Neural crest cell (in vitro differentiated cells): Measurements from ENCODE around the gene LGALS14. TPM values are rescaled to one million over a fixed set of nuclear protein-coding genes. Genes with fewer than 3 reads are reported as not detected.

Experiments used
- DNase-seq: peaks from one replicate; pipeline ENCODE4 v3.0.0; 2021; ENCODE audit warnings: low read depth, mixed read lengths, low spot score
- H3K27ac Mint-ChIP-seq: one replicate; pipeline ENCODE4 v1.8.0; 2021; ENCODE audit warnings: mild to moderate bottlenecking, mixed read lengths; ENCODE audit not compliant: unreplicated experiment
- H3K27me3 Mint-ChIP-seq: 2 replicates; pipeline ENCODE4 v1.8.0; 2021; ENCODE audit warnings: low read depth, mild to moderate bottlenecking, mixed read lengths
- H3K36me3 Mint-ChIP-seq: 2 replicates; pipeline ENCODE4 v1.8.0; 2021; ENCODE audit warnings: low read depth, mild to moderate bottlenecking, mixed read lengths
- H3K4me1 Mint-ChIP-seq: 2 replicates; pipeline ENCODE4 v1.8.0; 2021; ENCODE audit warnings: mixed read lengths
- H3K4me3 Mint-ChIP-seq: one replicate; pipeline ENCODE4 v1.8.0; 2021; ENCODE audit warnings: mild to moderate bottlenecking, mixed read lengths
- H3K9me3 Mint-ChIP-seq: 2 replicates; pipeline ENCODE4 v1.8.0; 2021; ENCODE audit warnings: mixed read lengths
- CTCF ChIP-seq: fragments of 200-600 bp; sonication (generic); conservative IDR thresholded peaks from 2 replicates; pipeline ENCODE4 v1.5.0; 2021; ENCODE audit warnings: antibody characterized with exemption, mild to moderate bottlenecking
- total RNA-seq: library from RNA; stranded (reverse); gene quantifications from 2 replicates; pipeline ENCODE4 v1.2.1, GENCODE V29; 2021

The LGALS14 gene
- total RNA-seq, 1 donor from 2014 or later = not detected

- H3K27me3 Mint-ChIP-seq = peaks cover 83% of the 10 kb centered on the region
Measured at GRCh38 chr19:39698535-39698934, 5.7 kb upstream of the LGALS14 start.

DNA sequence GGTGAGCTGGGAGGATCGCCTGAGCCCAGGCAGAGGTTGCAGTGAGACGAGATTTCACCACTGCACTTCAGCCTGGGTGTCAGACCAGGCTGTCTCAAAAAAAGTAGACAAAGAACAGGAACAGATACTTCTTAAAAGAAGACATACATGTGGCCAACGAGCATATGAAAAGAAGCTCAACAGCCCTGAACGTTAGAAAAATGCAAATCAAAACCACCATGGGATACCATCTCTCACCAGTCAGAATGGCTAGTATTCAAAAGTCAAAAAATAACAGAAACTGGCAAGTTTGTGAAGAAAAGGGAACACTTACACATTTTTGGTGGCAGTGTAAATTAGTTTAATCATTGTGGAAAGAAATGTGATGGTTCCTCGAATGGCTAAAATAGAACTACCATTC, 3.0 kb upstream of the LGALS14 start:
- Mint-ChIP-seq H3K4me3 (no peak overlapping the region), H3K27ac (no peak overlapping the region), H3K27me3 (peaks cover 74% of the 10 kb centered on the region), H3K36me3 (no peaks in the 10 kb centered on the region), H3K4me1 (no peaks in the 10 kb centered on the region), H3K9me3 (no peaks in the 10 kb centered on the region)
- DNase-seq = no peak
- TF ChIP-seq CTCF = no peak

More at GRCh38 chr19:39698535-39698934, 5.7 kb upstream of the LGALS14 start:
- H3K4me3 Mint-ChIP-seq = no peak overlapping the region
- no peaks in the 10 kb centered on the region for H3K36me3 Mint-ChIP-seq
- no peaks in the 10 kb centered on the region for H3K4me1 Mint-ChIP-seq
- no peak for TF ChIP-seq CTCF
- H3K9me3 Mint-ChIP-seq = no peaks in the 10 kb centered on the region
- DNase-seq = no peak
- no peak overlapping the region for H3K27ac Mint-ChIP-seq

- no peak for TF ChIP-seq CTCF
- no peaks in the 10 kb centered on the region for H3K4me1 Mint-ChIP-seq
- peaks cover 71% of the 10 kb centered on the region for H3K27me3 Mint-ChIP-seq
- no peaks in the 10 kb centered on the region for H3K36me3 Mint-ChIP-seq
- H3K4me3 Mint-ChIP-seq = no peak overlapping the region
- no peak overlapping the region for H3K27ac Mint-ChIP-seq
- H3K9me3 Mint-ChIP-seq = no peaks in the 10 kb centered on the region
- DNase-seq = no peak
Measured at GRCh38 chr19:39705578-39706188, 1.4 kb downstream of the LGALS14 start.

- Mint-ChIP-seq H3K4me1 (no peaks in the 10 kb centered on the region), H3K27ac (no peak overlapping the region), H3K36me3 (no peaks in the 10 kb centered on the region), H3K4me3 (no peak overlapping the region), H3K27me3 (peaks cover 72% of the 10 kb centered on the region), H3K9me3 (no peaks in the 10 kb centered on the region)
- no peak for DNase-seq
- TF ChIP-seq CTCF = no peak
Measured at GRCh38 chr19:39708594-39708993, 4.3 kb downstream of the LGALS14 start.

DNA sequence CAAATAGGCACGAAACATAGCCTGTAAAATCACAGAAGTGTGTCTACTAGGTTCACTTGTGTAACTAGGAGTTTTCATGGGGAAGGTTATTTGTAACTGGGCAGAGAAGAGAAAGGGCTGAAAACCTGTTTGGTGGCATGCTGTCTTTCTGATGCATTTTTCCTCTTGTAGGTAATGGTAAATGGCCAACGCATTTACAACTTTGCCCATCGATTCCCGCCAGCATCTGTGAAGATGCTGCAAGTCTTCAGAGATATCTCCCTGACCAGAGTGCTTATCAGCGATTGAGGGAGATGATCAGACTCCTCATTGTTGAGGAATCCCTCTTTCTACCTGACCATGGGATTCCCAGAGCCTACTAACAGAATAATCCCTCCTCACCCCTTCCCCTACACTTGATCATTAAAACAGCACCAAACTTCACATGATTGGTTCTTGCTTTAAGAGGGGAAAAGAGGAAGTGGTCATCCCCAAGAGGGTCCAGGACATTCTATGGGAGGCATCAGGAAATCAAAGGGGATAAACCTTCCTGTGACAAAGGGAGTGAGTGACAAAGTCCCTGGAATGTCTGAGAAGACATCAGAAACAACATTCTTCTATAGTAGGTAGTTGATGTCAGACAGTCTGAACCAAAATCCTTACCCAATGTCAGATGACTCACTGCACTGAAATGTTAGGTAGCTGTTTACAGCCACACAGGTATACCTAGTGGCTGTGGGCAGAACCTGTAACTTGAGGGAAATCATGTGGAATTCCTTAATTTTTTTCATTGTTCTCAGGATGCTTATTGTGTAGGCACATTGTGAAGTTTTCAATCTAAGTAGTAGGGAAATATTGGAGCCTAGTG, 5.0 kb downstream of the LGALS14 start:
- Mint-ChIP-seq H3K27ac (no peak overlapping the region), H3K36me3 (no peaks in the 10 kb centered on the region), H3K9me3 (no peaks in the 10 kb centered on the region), H3K4me3 (no peak overlapping the region), H3K4me1 (no peaks in the 10 kb centered on the region), H3K27me3 (peaks cover 75% of the 10 kb centered on the region)
- TF ChIP-seq CTCF = no peak
- no peak for DNase-seq
